Liver (tissue), 3 donors: ENCODE measurements around the gene TCP1.

Source experiments
- CTCF ChIP-seq: fragments of 150-350 bp; IDR thresholded peaks from 2 replicates; pipeline ENCODE4 v1.5.1; 2017; ENCODE audit warnings: improper control_type of control experiment, low read depth, low read length; ENCODE audit not compliant: missing input control
- GABPA ChIP-seq, 2 donors: IDR thresholded peaks in 1 of 2; conservative IDR thresholded peaks in 1 of 2; 2 replicates each; pipeline ENCODE4 v1.6.1; 2016; ENCODE audit warnings: antibody characterized with exemption in 2 of 2, mild to moderate bottlenecking in 1 of 2, moderate library complexity in 1 of 2
- RAD21 ChIP-seq, 2 donors: IDR thresholded peaks; 2 replicates each; pipeline ENCODE4 v1.6.1; 2016; ENCODE audit warnings: antibody characterized with exemption in 2 of 2, mild to moderate bottlenecking in 2 of 2
- donor health status: healthy.
- donor health status: healthy.

GRCh38 chr6:159788276-159788675 lies 1.1 kb downstream of the TCP1 start:
- TF ChIP-seq CTCF (no peak), GABPA (IDR thresholded peaks at IDR 0.05 in 1 of 2, conservative IDR thresholded peaks at IDR 0.05 in 1 of 2) (no peak), RAD21 (IDR thresholded peaks at IDR 0.05) (no peak)
